MM.1S (cell line): ENCODE measurements around the gene HYAL2.

ENCODE experiments used
- DNase-seq: peaks from one replicate; pipeline ENCODE4 v3.0.0-alpha.2; 2015
- H2AFZ ChIP-seq: fragments of 300-600 bp; sonication (generic); 2 replicates; pipeline ENCODE4 v1.6.0; 2016; ENCODE audit warnings: antibody characterized with exemption, low read length
- H3F3A ChIP-seq: fragments of 300-600 bp; sonication (generic); 2 replicates; pipeline ENCODE4 v1.6.1; 2016; ENCODE audit warnings: mild to moderate bottlenecking, antibody characterized with exemption, low read length, moderate library complexity, mixed read lengths; ENCODE audit not compliant: insufficient read depth
- H3K27ac ChIP-seq: fragments of 300-600 bp; sonication (generic); 2 replicates; pipeline ENCODE4 v1.5.1; 2016; ENCODE audit warnings: mild to moderate bottlenecking, low read length
- H3K27me3 ChIP-seq: fragments of 300-600 bp; sonication (generic); replicated peaks from 2 replicates; pipeline ENCODE4 v1.6.0; 2016; ENCODE audit warnings: low read length; ENCODE audit not compliant: insufficient read depth
- H3K36me3 ChIP-seq: fragments of 300-600 bp; sonication (generic); replicated peaks from 2 replicates; pipeline ENCODE4 v1.6.1; 2016; ENCODE audit warnings: mild to moderate bottlenecking, low read length, mixed read lengths; ENCODE audit not compliant: insufficient read depth
- H3K4me1 ChIP-seq: fragments of 300-600 bp; sonication (generic); 2 replicates; pipeline ENCODE4 v1.6.1; 2016; ENCODE audit warnings: low read length, mixed read lengths
- H3K4me2 ChIP-seq: fragments of 300-600 bp; sonication (generic); 2 replicates; pipeline ENCODE4 v1.6.0; 2016; ENCODE audit warnings: low read depth, low read length
- H3K4me3 ChIP-seq: fragments of 300-600 bp; sonication (generic); 2 replicates; pipeline ENCODE4 v1.5.1; 2016; ENCODE audit warnings: low read length, mixed read lengths
- H3K79me2 ChIP-seq: fragments of 300-600 bp; sonication (generic); 2 replicates; pipeline ENCODE4 v1.6.1; 2016; ENCODE audit warnings: mixed run types, low read length, mixed read lengths
- H3K9ac ChIP-seq: fragments of 300-600 bp; sonication (generic); 2 replicates; pipeline ENCODE4 v1.6.1; 2016; ENCODE audit warnings: low read length, mixed read lengths
- H3K9me2 ChIP-seq: fragments of 300-600 bp; sonication (generic); replicated peaks from 2 replicates; pipeline ENCODE4 v1.6.1; 2016; ENCODE audit warnings: mild to moderate bottlenecking, low read length, mixed read lengths; ENCODE audit not compliant: insufficient read depth
- H3K9me3 ChIP-seq: fragments of 300-600 bp; sonication (generic); replicated peaks from 2 replicates; pipeline ENCODE4 v1.6.1; 2016; ENCODE audit warnings: mild to moderate bottlenecking, low read length, mixed read lengths; ENCODE audit not compliant: insufficient read depth
- H4K20me1 ChIP-seq: fragments of 300-600 bp; sonication (generic); 2 replicates; pipeline ENCODE4 v1.6.1; 2016; ENCODE audit warnings: mild to moderate bottlenecking, low read length, moderate library complexity, mixed read lengths; ENCODE audit not compliant: insufficient read depth
- CTCF ChIP-seq: fragments of 300-600 bp; sonication (generic); IDR thresholded peaks from 2 replicates; pipeline ENCODE4 v1.5.1; 2016; ENCODE audit warnings: antibody characterized with exemption, low read length, mixed read lengths
- EZH2 ChIP-seq: fragments of 300-600 bp; sonication (generic); optimal IDR thresholded peaks from 2 replicates; pipeline ENCODE3; 2017; ENCODE audit warnings: low read depth, mild to moderate bottlenecking, antibody characterized with exemption, low read length, mixed read lengths
- EZH2phosphoT487 ChIP-seq: fragments of 300-600 bp; sonication (generic); IDR thresholded peaks from 2 replicates; pipeline ENCODE4 v1.6.1; 2018; ENCODE audit warnings: antibody characterized with exemption, low read length

Gene HYAL2

GRCh38 chr3:50271314-50271936 is 51.1 kb downstream of the HYAL2 start:
- Histone ChIP-seq H3K4me2 (no peak overlapping the region), H3K4me1 (peaks cover 13% of the 10 kb centered on the region; the same call in 1 of the 2 replicates), H4K20me1 (no peaks in the 10 kb centered on the region), H3K9me2 (no peaks in the 10 kb centered on the region), H3K9me3 (no peaks in the 10 kb centered on the region), H3K27me3 (peaks cover 91% of the 10 kb centered on the region), H3K9ac (no peak overlapping the region), H3F3A (no peaks in the 10 kb centered on the region), H3K79me2 (no peaks in the 10 kb centered on the region), H3K4me3 (no peak overlapping the region), H3K27ac (no peak overlapping the region), H2AFZ (no peak overlapping the region), H3K36me3 (no peaks in the 10 kb centered on the region)
- no peak for DNase-seq
- no peak for TF ChIP-seq EZH2phosphoT487
- no peak for TF ChIP-seq EZH2
- no peak for TF ChIP-seq CTCF

- Histone ChIP-seq H3K9me2 (no peaks in the 10 kb centered on the region), H3K9me3 (no peaks in the 10 kb centered on the region), H3K9ac (no peak overlapping the region), H3K27ac (no peak overlapping the region), H3K27me3 (peaks cover 91% of the 10 kb centered on the region), H3F3A (no peaks in the 10 kb centered on the region), H3K4me3 (no peak overlapping the region), H3K4me1 (peaks cover 13% of the 10 kb centered on the region; the same call in 1 of the 2 replicates), H3K79me2 (no peaks in the 10 kb centered on the region), H2AFZ (no peak overlapping the region), H3K36me3 (no peaks in the 10 kb centered on the region), H3K4me2 (no peak overlapping the region), H4K20me1 (no peaks in the 10 kb centered on the region)
- TF ChIP-seq EZH2phosphoT487 (no peak), CTCF (no peak), EZH2 (no peak)
- no peak for DNase-seq
Observed at GRCh38 chr3:50270422-50271224, 51.9 kb downstream of the HYAL2 start.

GRCh38 chr3:50269977-50270413 is 52.5 kb downstream of the HYAL2 start:
- H2AFZ ChIP-seq: no peak overlapping the region
- H3K4me3 ChIP-seq: no peak overlapping the region
- peaks cover 90% of the 10 kb centered on the region for H3K27me3 ChIP-seq
- no peaks in the 10 kb centered on the region for H3F3A ChIP-seq
- H3K79me2 ChIP-seq: no peaks in the 10 kb centered on the region
- H3K9me3 ChIP-seq: no peaks in the 10 kb centered on the region
- TF ChIP-seq EZH2phosphoT487 (no peak), EZH2 (no peak), CTCF (no peak)
- no peak overlapping the region for H3K4me2 ChIP-seq
- no peaks in the 10 kb centered on the region for H4K20me1 ChIP-seq
- H3K4me1 ChIP-seq: peaks cover 13% of the 10 kb centered on the region; the same call in 1 of the 2 replicates
- no peaks in the 10 kb centered on the region for H3K9me2 ChIP-seq
- DNase-seq: no peak
- no peak overlapping the region for H3K27ac ChIP-seq
- H3K9ac ChIP-seq: no peak overlapping the region
- no peaks in the 10 kb centered on the region for H3K36me3 ChIP-seq
